Small intestine (tissue), 7 donors: ENCODE data around the gene LSAMP. TPM values are rescaled to one million over a fixed set of nuclear protein-coding genes. Genes with fewer than 3 reads are reported as not detected.
A peak's percentile ranks its signal among the peaks of the same experiment; 100 is the strongest.

Experiments used
- DNase-seq, 2 donors: peaks; one replicate each; pipeline versions ENCODE4 v3.0.0 to v3.0.0-alpha.2; 2013
- FAIRE-seq: peaks from 2 replicates; lab custom pipeline; 2012; peaks lifted over from hg19 to GRCh38; lab: Jason Lieb, UNC
- H3K27ac ChIP-seq, 3 donors: one replicate each; pipeline ENCODE4 v1.5.1; 2013; ENCODE audit warnings: low read length in 2 of 3, mild to moderate bottlenecking in 2 of 3, control low read depth in 1 of 3, inconsistent platforms in 1 of 3, low read depth in 1 of 3, moderate library complexity in 1 of 3
- H3K27me3 ChIP-seq, 3 donors: one replicate each; pipeline ENCODE4 v1.6.1; 2013; ENCODE audit warnings: low read length in 3 of 3, inconsistent platforms in 1 of 3; ENCODE audit not compliant: control insufficient read depth in 3 of 3, insufficient read depth in 3 of 3
- H3K36me3 ChIP-seq, 3 donors: one replicate each; pipeline ENCODE4 v1.6.1; 2013; ENCODE audit warnings: low read length in 3 of 3, inconsistent platforms in 1 of 3, low read depth in 1 of 3, mild to moderate bottlenecking in 1 of 3, moderate library complexity in 1 of 3; ENCODE audit not compliant: control insufficient read depth in 3 of 3, insufficient read depth in 2 of 3
- H3K4me1 ChIP-seq, 3 donors: one replicate each; pipeline ENCODE4 v1.6.1; 2013; ENCODE audit warnings: low read length in 2 of 3, inconsistent platforms in 1 of 3, low read depth in 1 of 3, mild to moderate bottlenecking in 1 of 3, moderate library complexity in 1 of 3; ENCODE audit not compliant: control insufficient read depth in 3 of 3, insufficient read depth in 2 of 3
- H3K4me3 ChIP-seq, 3 donors: one replicate each; pipeline ENCODE4 v1.5.1; 2013; ENCODE audit warnings: low read length in 3 of 3, control low read depth in 1 of 3, inconsistent platforms in 1 of 3, low read depth in 1 of 3, mild to moderate bottlenecking in 1 of 3, moderate library complexity in 1 of 3
- H3K9me3 ChIP-seq, 2 donors: one replicate each; pipeline ENCODE4 v1.6.1; 2013; ENCODE audit warnings: low read depth in 1 of 2, low read length in 1 of 2; ENCODE audit not compliant: control insufficient read depth in 2 of 2, insufficient read depth in 1 of 2
- WGBS, 3 donors: extraction: QIAGEN DNeasy Blood & Tissue Kit; methylation state at CpG; one replicate each; pipeline ENCODE4 v1.1.7; 2013; 5-methylcytosine and 5-hydroxymethylcytosine counted together
- polyA plus RNA-seq, 4 donors: library from polyadenylated mRNA; stranded (reverse) in 3 of 4; unstranded in 1 of 4; fragments of 200-250 nt in 3 of 4; fragments of 120-200 nt in 1 of 4; gene quantifications; one replicate each; pipeline versions ENCODE4 v1.2.1 to v1.2.3, GENCODE V29; 2013
- donor health status: healthy with polysubstance abuse.
- donor health status: control.
- donor health status: control.
- donor health status: Bipolar disorder and iron deficiency.
- donor health status: healthy.

The LSAMP gene
- polyA plus RNA-seq, 4 donors, result 0.27 to 2.9 (median 1.8) TPM; not detected in 1

DNA sequence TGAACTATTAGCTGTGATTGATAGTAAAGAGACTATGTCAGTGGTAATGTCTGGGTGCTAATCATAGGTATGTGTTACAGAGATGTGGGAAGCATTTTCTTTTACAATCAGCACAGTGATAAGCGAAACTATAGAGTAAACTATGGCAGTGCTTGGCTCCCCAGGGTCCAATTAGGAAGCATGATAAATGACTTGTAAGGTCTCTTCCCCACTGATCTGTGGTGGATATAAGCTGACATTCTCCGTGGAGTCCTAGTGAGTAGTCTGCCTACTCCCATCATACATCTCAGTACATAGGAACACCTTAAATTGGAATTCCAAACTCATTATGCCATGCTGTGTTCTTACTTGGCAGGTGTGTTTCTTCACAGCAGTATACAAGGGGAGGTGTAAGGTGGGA, 617.8 kb downstream of the LSAMP start:
- FAIRE-seq, result no peak

DNA sequence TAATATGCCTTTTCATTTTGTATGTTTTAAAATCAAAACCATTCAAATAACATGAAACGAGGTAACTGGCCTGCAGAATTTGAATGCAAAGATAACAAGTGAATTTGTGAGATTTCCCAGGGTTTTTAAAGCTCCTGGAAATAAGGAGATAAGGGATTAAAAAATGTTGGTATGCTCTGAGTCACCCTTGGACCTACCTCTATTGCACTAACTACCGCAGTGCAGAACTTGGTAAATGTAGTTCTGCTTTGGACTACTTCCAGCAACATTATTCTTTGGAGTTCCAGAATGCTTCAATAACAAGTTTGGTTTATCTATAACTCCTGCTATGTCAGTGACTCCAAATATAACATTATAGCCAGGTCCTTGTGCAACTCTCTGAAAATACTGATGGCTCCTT, 620.2 kb downstream of the LSAMP start:
- no peak for FAIRE-seq
- WGBS, 3 donors, result 18 to 55% (median 33%) methylated on average over 2 of the region's 2 CpGs
- no peaks in the 10 kb centered on the region for H3K4me1 ChIP-seq
- no peak overlapping the region for H3K27ac ChIP-seq
- no peak for DNase-seq
- H3K4me3 ChIP-seq, result no peak overlapping the region
- no peaks in the 10 kb centered on the region for H3K36me3 ChIP-seq
- no peaks in the 10 kb centered on the region for H3K9me3 ChIP-seq
- H3K27me3 ChIP-seq, result no peaks in the 10 kb centered on the region

More for the DNA sequence above, 617.8 kb downstream of the LSAMP start:
- 47 to 71% (median 70%) methylated on average over 2 of the region's 2 CpGs for WGBS, 3 donors
- Histone ChIP-seq H3K27me3 (peaks cover 0 to 2% (median 0%) of the 10 kb centered on the region in 3 donors), H3K36me3 (no peaks in the 10 kb centered on the region), H3K4me1 (no peaks in the 10 kb centered on the region), H3K27ac (no peak overlapping the region), H3K9me3 (no peaks in the 10 kb centered on the region), H3K4me3 (no peak overlapping the region)
- DNase-seq, result no peak

DNA sequence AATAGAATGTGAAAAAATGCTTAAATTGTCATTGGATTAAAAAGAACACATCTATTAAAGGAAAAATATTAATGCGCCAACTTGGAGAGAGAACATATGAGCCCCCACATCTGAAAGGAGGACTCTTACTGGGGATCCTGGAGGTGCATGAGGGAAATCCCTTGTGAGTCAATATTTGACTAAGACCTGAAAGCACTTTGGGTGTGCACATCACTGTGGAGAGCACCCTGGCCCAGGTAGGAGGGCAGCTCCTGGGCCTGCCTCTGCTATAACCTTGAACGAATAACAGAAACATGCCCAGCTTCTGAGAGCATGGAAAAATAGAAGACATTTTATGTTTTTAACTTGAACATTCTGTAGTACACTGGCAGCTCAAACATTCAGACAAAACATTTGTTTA, 622.2 kb downstream of the LSAMP start:
- FAIRE-seq, result no peak
- H3K27ac ChIP-seq, result no peak overlapping the region
- H3K9me3 ChIP-seq, result no peaks in the 10 kb centered on the region
- no peaks in the 10 kb centered on the region for H3K4me1 ChIP-seq
- H3K36me3 ChIP-seq, result no peaks in the 10 kb centered on the region
- 89 to 94% (median 92%) methylated on average over 2 of the region's 2 CpGs for WGBS, 3 donors
- H3K4me3 ChIP-seq, result no peak overlapping the region
- DNase-seq, result no peak
- H3K27me3 ChIP-seq, result no peaks in the 10 kb centered on the region

DNA sequence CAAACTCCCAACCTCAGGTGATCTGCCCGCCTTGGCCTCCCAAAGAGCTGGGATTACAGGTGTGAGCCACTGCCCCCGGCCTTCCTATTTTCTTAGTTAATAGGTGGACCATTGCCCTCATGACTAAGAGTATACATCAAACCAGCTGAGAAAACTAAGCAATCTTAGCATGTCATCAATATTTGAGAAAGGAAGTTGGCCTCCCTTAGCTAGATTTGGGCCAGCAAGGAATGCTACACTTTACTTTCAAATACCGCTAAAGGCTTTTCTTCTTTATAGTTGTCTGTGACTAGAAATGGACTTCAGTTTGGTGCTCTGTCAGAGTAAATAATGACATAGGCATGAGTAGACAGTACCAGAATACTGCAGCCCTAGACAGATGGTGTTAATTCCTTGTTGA, 622.7 kb downstream of the LSAMP start:
- no peak for DNase-seq
- H3K36me3 ChIP-seq, result no peaks in the 10 kb centered on the region
- FAIRE-seq, result no peak
- H3K9me3 ChIP-seq, result no peaks in the 10 kb centered on the region
- H3K27me3 ChIP-seq, result no peaks in the 10 kb centered on the region
- H3K4me3 ChIP-seq, result no peak overlapping the region
- no peaks in the 10 kb centered on the region for H3K4me1 ChIP-seq
- 89 to 93% (median 91%) methylated on average over 3 of the region's 3 CpGs for WGBS, 3 donors
- H3K27ac ChIP-seq, result no peak overlapping the region

DNA sequence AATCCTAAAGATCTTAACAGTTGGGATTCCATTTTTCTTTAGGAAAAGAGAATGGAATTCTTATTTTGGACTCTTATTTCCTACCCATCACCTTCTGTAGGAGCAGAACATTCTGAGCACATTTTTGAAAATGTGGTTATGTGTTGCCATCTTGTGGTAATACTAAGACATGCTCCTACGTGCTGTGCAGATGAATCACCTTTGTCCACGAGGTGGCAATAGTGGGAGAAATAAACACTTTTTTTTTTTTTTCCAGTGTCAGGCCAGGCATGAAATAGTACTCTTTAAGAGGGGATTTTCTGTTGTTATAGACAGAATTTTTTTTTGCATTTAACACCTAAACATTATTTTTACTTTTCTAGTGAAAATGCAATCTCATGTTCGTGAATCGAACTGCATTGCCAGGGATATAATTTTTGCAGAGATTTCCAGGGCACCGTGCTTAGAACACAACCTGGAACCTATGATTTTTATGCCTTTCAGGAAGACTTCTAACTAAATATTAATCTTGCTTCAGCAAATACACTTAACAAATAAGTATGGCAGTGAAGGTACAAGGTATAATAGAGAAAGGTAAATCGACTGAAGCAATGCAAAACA, 625.4 kb downstream of the LSAMP start:
- H3K27ac ChIP-seq, result no peak overlapping the region
- no peak overlapping the region for H3K4me3 ChIP-seq
- DNase-seq, result peak; percentile 72 to 81
- peak; percentile 30 for FAIRE-seq
- H3K27me3 ChIP-seq, result no peaks in the 10 kb centered on the region
- H3K36me3 ChIP-seq, result no peaks in the 10 kb centered on the region
- H3K4me1 ChIP-seq, result no peaks in the 10 kb centered on the region
- 46 to 56% (median 51%) methylated on average over 6 of the region's 6 CpGs for WGBS, 3 donors
- H3K9me3 ChIP-seq, result no peaks in the 10 kb centered on the region

DNA sequence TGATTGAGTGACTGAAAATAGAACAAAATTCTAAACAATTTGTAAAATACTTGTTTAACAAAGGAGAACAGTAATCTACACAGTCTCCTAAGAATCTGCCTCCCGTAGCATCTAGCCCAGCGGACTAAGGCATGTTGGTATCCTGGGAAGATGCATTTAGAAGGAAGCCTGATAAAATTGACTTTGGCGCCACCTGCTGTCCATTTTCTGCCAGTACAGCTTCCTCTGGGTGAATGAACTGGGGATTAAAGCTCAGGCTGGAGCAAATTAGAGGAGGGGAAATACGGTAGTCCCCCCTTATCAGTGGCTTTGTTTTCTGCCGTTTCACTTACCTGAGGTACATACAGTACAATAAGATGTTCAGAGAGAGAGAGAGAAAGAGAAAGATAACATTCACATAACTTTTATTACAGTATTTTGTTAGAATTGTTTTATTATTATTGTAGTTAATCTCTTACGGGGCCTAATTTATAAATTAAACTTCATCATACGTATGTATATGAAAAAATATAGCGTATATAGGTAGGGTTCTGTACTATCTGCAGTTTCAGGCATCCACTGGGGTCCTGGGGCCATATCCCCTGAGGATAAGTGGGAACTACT, 630.4 kb downstream of the LSAMP start:
- Histone ChIP-seq H3K4me1 (no peaks in the 10 kb centered on the region), H3K4me3 (no peak overlapping the region), H3K27me3 (no peaks in the 10 kb centered on the region), H3K9me3 (no peaks in the 10 kb centered on the region), H3K36me3 (no peaks in the 10 kb centered on the region), H3K27ac (no peak overlapping the region)
- DNase-seq, result peak; percentile 72 to 76
- WGBS, 3 donors, result 4 to 18% (median 10%) methylated on average over 8 of the region's 8 CpGs
- FAIRE-seq, result no peak

DNA sequence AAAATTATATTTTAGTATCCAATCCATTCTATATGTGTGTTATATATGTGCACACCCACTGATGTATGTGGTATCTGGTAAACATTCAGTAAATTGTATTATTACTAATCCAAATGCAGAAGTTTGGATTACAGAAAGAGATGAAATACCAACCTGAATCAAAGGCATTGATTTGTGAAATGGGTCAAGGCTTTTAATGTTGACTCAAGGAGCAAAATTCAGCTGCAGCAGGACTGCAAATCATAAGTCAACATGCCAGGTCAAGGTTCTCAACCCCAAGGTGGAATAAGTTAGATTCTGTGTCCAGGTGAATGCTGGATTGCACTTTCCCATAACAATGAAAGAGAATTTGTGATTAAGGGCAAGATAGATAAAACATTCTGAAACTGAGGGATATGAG, 631.3 kb downstream of the LSAMP start:
- Histone ChIP-seq H3K4me3 (no peak overlapping the region), H3K4me1 (no peaks in the 10 kb centered on the region), H3K27me3 (no peaks in the 10 kb centered on the region), H3K27ac (no peak overlapping the region), H3K9me3 (no peaks in the 10 kb centered on the region), H3K36me3 (no peaks in the 10 kb centered on the region)
- no peak for DNase-seq
- FAIRE-seq, result no peak

DNA sequence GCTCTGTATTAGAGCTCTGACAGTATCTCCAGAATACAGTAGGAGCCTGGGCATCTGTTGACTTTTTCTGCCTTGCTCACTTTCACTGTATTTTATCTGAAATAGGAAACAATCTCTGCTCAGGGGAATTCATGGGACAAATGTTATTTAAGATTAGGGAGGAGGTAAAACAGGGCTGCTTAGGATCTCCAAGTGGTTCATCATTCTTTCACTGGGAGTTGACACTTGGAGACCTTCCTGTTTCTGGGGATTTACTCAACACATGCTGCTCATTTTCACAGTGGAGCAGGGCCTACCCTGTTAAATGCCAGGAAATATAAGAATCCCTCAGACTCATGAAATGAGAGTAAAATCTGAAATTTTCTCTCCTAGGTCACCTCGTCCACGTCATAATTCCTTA, 636.5 kb downstream of the LSAMP start:
- Histone ChIP-seq H3K9me3 (no peaks in the 10 kb centered on the region), H3K4me3 (no peak overlapping the region), H3K4me1 (no peaks in the 10 kb centered on the region), H3K27ac (no peak overlapping the region), H3K27me3 (no peaks in the 10 kb centered on the region), H3K36me3 (no peaks in the 10 kb centered on the region)
- 82 to 86% (median 83%) methylated on average over 2 of the region's 2 CpGs for WGBS, 3 donors
- DNase-seq (no peak), FAIRE-seq (no peak)

DNA sequence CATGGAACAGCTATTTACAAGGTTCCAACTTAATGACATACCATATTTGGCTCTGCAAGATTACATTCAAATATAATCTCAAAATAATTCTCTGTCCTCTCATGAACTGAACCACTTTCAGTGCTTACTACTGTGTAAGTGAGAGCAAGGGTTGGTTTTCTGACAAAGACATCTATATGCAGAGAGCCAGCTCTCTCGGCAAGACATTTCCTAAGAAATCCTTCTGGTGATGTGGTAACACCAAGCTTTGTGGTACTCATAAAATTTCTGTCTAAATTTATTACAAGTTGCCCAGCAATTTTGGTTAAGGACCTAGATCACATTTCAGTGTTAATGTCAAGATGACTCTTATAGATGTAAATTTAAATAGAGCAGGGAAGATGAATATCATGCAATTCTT, 637.0 kb downstream of the LSAMP start:
- no peaks in the 10 kb centered on the region for H3K9me3 ChIP-seq
- FAIRE-seq (no peak), DNase-seq (no peak)
- H3K36me3 ChIP-seq, result no peaks in the 10 kb centered on the region
- no peak overlapping the region for H3K4me3 ChIP-seq
- no peak overlapping the region for H3K27ac ChIP-seq
- 71 to 94% (median 72%) methylated on average over 1 of the region's 1 CpG for WGBS, 3 donors
- H3K27me3 ChIP-seq, result no peaks in the 10 kb centered on the region
- no peaks in the 10 kb centered on the region for H3K4me1 ChIP-seq
